Brain microvascular endothelial cell (primary cell): ENCODE measurements around the gene DDX42.

Experiments used
- DNase-seq: peaks from one replicate; pipeline ENCODE4 v3.0.0-alpha.2; 2020
- H3K27ac ChIP-seq: fragments of 250-450 bp; sonication (Bioruptor Pico); 2 replicates; pipeline ENCODE4 v1.5.1; 2020; ENCODE audit warnings: mild to moderate bottlenecking, moderate library complexity
- H3K27me3 ChIP-seq: fragments of 250-450 bp; sonication (Bioruptor Pico); replicated peaks from 2 replicates; pipeline ENCODE4 v1.5.1; 2020; ENCODE audit warnings: mild to moderate bottlenecking
- H3K36me3 ChIP-seq: fragments of 250-450 bp; sonication (Bioruptor Pico); replicated peaks from 2 replicates; pipeline ENCODE4 v1.5.1; 2020; ENCODE audit warnings: mild to moderate bottlenecking
- H3K4me3 ChIP-seq: 2 replicates; pipeline ENCODE4 v1.5.1; 2011; ENCODE audit warnings: low read depth, mild to moderate bottlenecking, control low read depth, low read length, moderate library complexity
- CTCF ChIP-seq: IDR thresholded peaks from 2 replicates; pipeline ENCODE4 v1.5.1; 2011; ENCODE audit warnings: low read depth, mild to moderate bottlenecking, moderate library complexity, low read length, control low read depth, inconsistent platforms; ENCODE audit errors: missing control alignments
- in situ Hi-C: cut with HindIII; loops from 2 replicates; pipeline ENCODE4 v1.10.0; 2017; ENCODE audit warnings: low sequenced_read_pairs, low pct_ligation_motif_present

The DDX42 gene

DNA sequence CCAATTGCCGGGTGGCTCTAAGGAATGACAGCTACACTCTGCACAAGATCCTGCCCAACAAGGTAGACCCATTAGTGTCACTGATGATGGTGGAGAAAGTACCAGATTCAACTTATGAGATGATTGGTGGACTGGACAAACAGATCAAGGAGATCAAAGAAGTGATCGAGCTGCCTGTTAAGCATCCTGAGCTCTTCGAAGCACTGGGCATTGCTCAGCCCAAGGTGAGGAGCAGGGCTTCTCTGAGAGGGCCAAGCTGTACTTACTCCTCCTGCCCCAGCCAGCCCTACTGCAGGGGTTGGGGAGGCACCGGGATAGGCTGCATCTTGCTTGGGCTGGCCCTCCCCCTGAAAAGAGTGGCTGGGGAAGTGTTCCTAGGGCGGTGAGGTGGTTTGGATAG lies 56.3 kb downstream of the DDX42 start:
- Histone ChIP-seq H3K27ac (no peak overlapping the region), H3K27me3 (no peaks in the 10 kb centered on the region)
- DNase-seq = no peak

GRCh38 chr17:63830904-63831491 lies 57.0 kb downstream of the DDX42 start:
- Histone ChIP-seq H3K27me3 (no peaks in the 10 kb centered on the region), H3K36me3 (peaks cover 70% of the 10 kb centered on the region), H3K4me3 (no peak overlapping the region), H3K27ac (no peak overlapping the region)
- in situ Hi-C loops = no loop called here
- no peak for TF ChIP-seq CTCF
- no peak for DNase-seq

More for the DNA sequence above, 56.3 kb downstream of the DDX42 start:
- Histone ChIP-seq H3K4me3 (no peak overlapping the region), H3K36me3 (peaks cover 70% of the 10 kb centered on the region)
- TF ChIP-seq CTCF = no peak
- in situ Hi-C loops = no loop called here

- no peak overlapping the region for H3K4me3 ChIP-seq
- DNase-seq = no peak
- in situ Hi-C loops = no loop called here
- H3K27me3 ChIP-seq = no peaks in the 10 kb centered on the region
- no peak overlapping the region for H3K27ac ChIP-seq
- peaks cover 72% of the 10 kb centered on the region for H3K36me3 ChIP-seq
- no peak for TF ChIP-seq CTCF
Observed at GRCh38 chr17:63831505-63831904, 57.5 kb downstream of the DDX42 start.

- no peak for TF ChIP-seq CTCF
- in situ Hi-C loops = no loop called here
- H3K27ac ChIP-seq = no peak overlapping the region
- H3K4me3 ChIP-seq = no peak overlapping the region
- H3K36me3 ChIP-seq = peaks cover 72% of the 10 kb centered on the region
- no peaks in the 10 kb centered on the region for H3K27me3 ChIP-seq
- no peak for DNase-seq
Observed at GRCh38 chr17:63832014-63832413, 58.0 kb downstream of the DDX42 start.

GRCh38 chr17:63832455-63832854 lies 58.5 kb downstream of the DDX42 start:
- Histone ChIP-seq H3K27me3 (no peaks in the 10 kb centered on the region), H3K27ac (no peak overlapping the region), H3K4me3 (no peak overlapping the region), H3K36me3 (peaks cover 72% of the 10 kb centered on the region)
- in situ Hi-C loops = no loop called here
- no peak for TF ChIP-seq CTCF
- no peak for DNase-seq

DNA sequence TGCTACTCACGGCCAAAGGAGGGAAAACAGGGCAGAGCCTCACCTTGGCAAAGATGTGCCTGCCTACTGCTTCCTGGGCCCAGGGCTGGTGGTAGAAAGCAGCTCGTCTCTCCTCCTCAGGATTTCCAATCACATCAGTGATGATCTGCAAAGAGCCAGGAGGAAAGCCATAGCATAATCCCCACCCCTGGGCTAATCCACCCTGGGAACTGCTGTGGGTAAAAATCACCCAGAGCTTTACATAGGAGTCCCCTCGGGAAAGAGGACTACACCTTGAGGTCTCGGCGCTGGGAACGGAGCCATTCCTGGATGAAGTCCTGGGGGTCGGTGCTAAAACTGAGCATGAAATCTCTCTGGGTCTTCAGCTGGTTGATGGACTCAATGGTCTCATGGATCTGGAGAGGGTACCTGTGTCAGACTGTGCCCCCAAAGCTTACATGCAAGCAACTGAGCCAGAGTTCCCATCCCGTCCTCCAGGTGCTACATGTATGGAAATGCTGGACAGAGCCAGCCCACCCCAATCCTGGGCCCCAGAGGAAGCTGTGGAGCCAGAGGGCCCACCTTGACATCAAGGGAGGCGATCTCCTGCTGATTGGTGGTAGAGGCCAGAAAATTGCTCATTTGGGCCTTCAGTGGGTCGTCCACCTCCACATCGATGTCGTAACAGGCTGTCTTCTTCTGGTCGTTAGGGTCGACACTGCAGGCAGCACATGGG lies 59.2 kb downstream of the DDX42 start:
- in situ Hi-C loops = no loop called here

More for the DNA sequence above, 59.2 kb downstream of the DDX42 start:
- Histone ChIP-seq H3K4me3 (no peak overlapping the region), H3K36me3 (peaks cover 72% of the 10 kb centered on the region), H3K27ac (no peak overlapping the region), H3K27me3 (no peaks in the 10 kb centered on the region)
- no peak for TF ChIP-seq CTCF
- DNase-seq = no peak
